IMR-90 (cell line): Measurements from ENCODE around the gene CFAP221. TPM values are rescaled to one million over a fixed set of nuclear protein-coding genes. Genes with fewer than 3 reads are reported as not detected.

Experiments used
- ATAC-seq: fragments of 200-7000 bp; cut with Tn5 transposase; 2 replicates; pipeline ENCODE4 v1.9.1; 2020; ENCODE audit warnings: low read depth, mild to moderate bottlenecking, moderate library complexity
- BruUV-seq: library from RNA; stranded (reverse); fragments of 400-500 nt; replicated peaks from 2 replicates; lab custom pipeline; 2021; lab: Mats Ljungman, UMichigan
- CTCF ChIA-PET: fragments of 300-600 bp; formaldehyde crosslinking; extraction: SDS; loops from one replicate; lab custom pipeline; 2021; ENCODE audit warnings: antibody characterized with exemption; lab: Yijun Ruan, JAX
- POLR2A ChIA-PET: fragments of 300-600 bp; sonication (Branson Sonifier 250); formaldehyde crosslinking; loops from one replicate; lab custom pipeline; 2022; ENCODE audit warnings: antibody characterized with exemption; ENCODE audit not compliant: unreplicated experiment; lab: Charles Lee
- DNase-seq: peaks from one replicate; pipeline ENCODE4 v3.0.0; 2013
- H2AFZ ChIP-seq: replicated peaks from 2 replicates; pipeline ENCODE3; 2013; ENCODE audit warnings: low read length, mild to moderate bottlenecking; ENCODE audit not compliant: poor library complexity
- H2AK5ac ChIP-seq: 2 replicates; pipeline ENCODE4 v1.6.1; 2013; ENCODE audit warnings: low read depth, low read length, inconsistent platforms
- H2AK9ac ChIP-seq: replicated peaks from 2 replicates; pipeline ENCODE3; 2013; ENCODE audit warnings: mild to moderate bottlenecking, low read depth, low read length, moderate library complexity; ENCODE audit not compliant: poor library complexity
- H2BK120ac ChIP-seq: 2 replicates; pipeline ENCODE4 v1.6.1; 2013; ENCODE audit warnings: low read depth, low read length, inconsistent platforms
- H2BK15ac ChIP-seq: 3 replicates; pipeline ENCODE4 v1.6.1; 2013; ENCODE audit warnings: low read depth, low read length, inconsistent platforms
- H2BK20ac ChIP-seq: 2 replicates; pipeline ENCODE4 v1.6.1; 2013; ENCODE audit warnings: low read depth, mild to moderate bottlenecking, inconsistent platforms, low read length, moderate library complexity
- H2BK5ac ChIP-seq: 2 replicates; pipeline ENCODE4 v1.6.1; 2013; ENCODE audit warnings: mild to moderate bottlenecking, low read depth, low read length, inconsistent platforms; ENCODE audit not compliant: poor library complexity, severe bottlenecking
- H3K14ac ChIP-seq: replicated peaks from 2 replicates; pipeline ENCODE4 v1.6.1; 2013; ENCODE audit warnings: low read depth, low read length, inconsistent platforms
- H3K18ac ChIP-seq: 2 replicates; pipeline ENCODE4 v1.6.1; 2013; ENCODE audit warnings: low read depth, low read length, control low read depth
- H3K23ac ChIP-seq: 2 replicates; pipeline ENCODE4 v1.6.1; 2013; ENCODE audit warnings: low read depth, low read length, inconsistent platforms
- H3K27ac ChIP-seq: 2 replicates; pipeline ENCODE4 v1.5.1; 2013; ENCODE audit warnings: mild to moderate bottlenecking, control low read depth, low read length; ENCODE audit not compliant: insufficient read depth
- H3K27me3 ChIP-seq: 2 replicates; pipeline ENCODE4 v1.6.1; 2013; ENCODE audit warnings: low read length; ENCODE audit not compliant: control insufficient read depth, insufficient read depth
- H3K36me3 ChIP-seq: 2 replicates; pipeline ENCODE4 v1.6.1; 2013; ENCODE audit warnings: low read length, mixed read lengths; ENCODE audit not compliant: control insufficient read depth, insufficient read depth
- H3K4ac ChIP-seq: 2 replicates; pipeline ENCODE4 v1.6.1; 2013; ENCODE audit warnings: low read depth, low read length, inconsistent platforms
- H3K4me1 ChIP-seq: 2 replicates; pipeline ENCODE4 v1.6.1; 2013; ENCODE audit warnings: low read length, mixed read lengths; ENCODE audit not compliant: control insufficient read depth, insufficient read depth
- H3K4me2 ChIP-seq: 2 replicates; pipeline ENCODE4 v1.6.1; 2013; ENCODE audit warnings: low read depth, mild to moderate bottlenecking, control low read depth, low read length, moderate library complexity
- H3K4me3 ChIP-seq: 2 replicates; pipeline ENCODE4 v1.5.1; 2013; ENCODE audit warnings: low read depth, mild to moderate bottlenecking, control low read depth, low read length, moderate library complexity; ENCODE audit not compliant: insufficient read depth
- H3K56ac ChIP-seq: 2 replicates; pipeline ENCODE4 v1.6.1; 2013; ENCODE audit warnings: low read length, inconsistent platforms; ENCODE audit not compliant: insufficient read depth; ENCODE audit errors: extremely low read depth
- H3K79me1 ChIP-seq, 2 experiments: 2 replicates each; pipeline ENCODE4 v1.6.1; 2013; ENCODE audit warnings: low read length in 2 of 2, inconsistent platforms in 1 of 2, low read depth in 1 of 2
- H3K9ac ChIP-seq: 2 replicates; pipeline ENCODE4 v1.6.1; 2013; ENCODE audit warnings: low read depth, low read length, control low read depth
- H3K9me1 ChIP-seq: 2 replicates; pipeline ENCODE4 v1.6.1; 2013; ENCODE audit warnings: low read length, inconsistent platforms; ENCODE audit not compliant: insufficient read depth
- H3K9me3 ChIP-seq: 2 replicates; pipeline ENCODE4 v1.6.1; 2013; ENCODE audit warnings: low read length; ENCODE audit not compliant: control insufficient read depth, insufficient read depth
- H4K20me1 ChIP-seq: 2 replicates; pipeline ENCODE4 v1.6.1; 2013; ENCODE audit warnings: low read length, inconsistent platforms; ENCODE audit not compliant: insufficient read depth
- H4K5ac ChIP-seq: 2 replicates; pipeline ENCODE4 v1.6.1; 2013; ENCODE audit warnings: mild to moderate bottlenecking, low read depth, low read length, control low read depth
- H4K8ac ChIP-seq, 2 experiments: 2 replicates each; pipeline ENCODE4 v1.6.1; 2013; ENCODE audit warnings: low read depth in 2 of 2, low read length in 2 of 2, control low read depth in 1 of 2, inconsistent platforms in 1 of 2
- H4K91ac ChIP-seq: 2 replicates; pipeline ENCODE4 v1.6.1; 2013; ENCODE audit warnings: low read depth, low read length, inconsistent platforms; ENCODE audit not compliant: insufficient read depth
- CTCF ChIP-seq: conservative IDR thresholded peaks from 2 replicates; pipeline ENCODE4 v1.5.1; 2012; ENCODE audit warnings: mild to moderate bottlenecking, low read depth, low read length, improper control_type of control experiment
- RAD21 ChIP-seq: IDR thresholded peaks from 2 replicates; pipeline ENCODE4 v1.6.1; 2012; ENCODE audit warnings: low read length, improper control_type of control experiment
- RFX5 ChIP-seq: IDR thresholded peaks from 2 replicates; pipeline ENCODE4 v1.8.0; 2012; ENCODE audit warnings: low read depth, mild to moderate bottlenecking, low read length, moderate library complexity
- WGBS, 2 experiments: methylation state at CpG; one replicate each; pipeline versions ENCODE4 v1.1.5 to v1.1.7; 2013; ENCODE audit warnings: missing lambda C conversion rate in 2 of 2; ENCODE audit not compliant: insufficient read length in 1 of 2; ENCODE audit errors: extremely low coverage in 2 of 2; 5-methylcytosine and 5-hydroxymethylcytosine counted together
- dilution Hi-C: fragments of 300-500 bp; cut with HindIII; formaldehyde crosslinking; loops from one replicate; pipeline ENCODE4 v1.14.3; 2018; ENCODE audit warnings: low sequenced_read_pairs; ENCODE audit not compliant: unreplicated experiment
- in situ Hi-C: fragments of 300-500 bp; cut with MboI; formaldehyde crosslinking; loops from 3 replicates; pipeline ENCODE4 v1.14.3; 2019; ENCODE audit warnings: low sequenced_read_pairs, inconsistent platforms, mixed read lengths
- intact Hi-C: fragments of 100-400 bp; cut with micrococcal nuclease; formaldehyde crosslinking; loops from 2 replicates; pipeline ENCODE4 v1.10.0; 2022
- polyA plus RNA-seq, 3 experiments: library from polyadenylated mRNA; depleted of rRNA; stranded (reverse); fragments of >200 nt; gene quantifications; 2 replicates each; pipeline ENCODE4 v1.2.3, GENCODE V29; 2012; ENCODE audit warnings: low replicate concordance in 1 of 3
- total RNA-seq: library from RNA; depleted of rRNA; stranded (reverse); fragments of >200 nt; gene quantifications from 2 replicates; pipeline ENCODE4 v1.2.3, GENCODE V29; 2012

CFAP221 gene
- total and polyA plus RNA-seq, 2 of the 4 experiments (the other 2 are of a cell fraction) = not detected

- no peak overlapping the region for H4K8ac ChIP-seq
- H3K4me2 ChIP-seq = no peak overlapping the region
- no peak for DNase-seq
- no peaks in the 10 kb centered on the region for H3K4me1 ChIP-seq
- TF ChIP-seq RAD21 (no peak), RFX5 (no peak), CTCF (no peak)
- H4K91ac ChIP-seq = no peak overlapping the region
- no peak overlapping the region for H2BK15ac ChIP-seq
- H2AK5ac ChIP-seq = no peak overlapping the region
- no peak overlapping the region for H3K14ac ChIP-seq
- H2BK120ac ChIP-seq = no peak overlapping the region
- H3K79me1 ChIP-seq = no peaks in the 10 kb centered on the region
- CTCF ChIA-PET = no interaction called here
- no peak overlapping the region for H3K9ac ChIP-seq
- no peak overlapping the region for H4K5ac ChIP-seq
- in situ Hi-C loops = no loop called here
- H3K4me3 ChIP-seq = no peak overlapping the region
- no peak overlapping the region for H3K56ac ChIP-seq
- no peak overlapping the region for H3K4ac ChIP-seq
- dilution Hi-C loops = no loop called here
- H2BK20ac ChIP-seq = no peak overlapping the region
- no peak overlapping the region for H2BK5ac ChIP-seq
- no peak for ATAC-seq
- no peaks in the 10 kb centered on the region for H3K9me3 ChIP-seq
- intact Hi-C loops = no loop called here
- no CpG with 5 or more reads among the region's 6 CpGs for WGBS, 2 experiments
- POLR2A ChIA-PET = no interaction called here
- H3K23ac ChIP-seq = no peak overlapping the region
- H3K18ac ChIP-seq = no peak overlapping the region
- no peak overlapping the region for H2AK9ac ChIP-seq
- no peak overlapping the region for H2AFZ ChIP-seq
- H4K20me1 ChIP-seq = no peaks in the 10 kb centered on the region
- H3K36me3 ChIP-seq = no peaks in the 10 kb centered on the region
- no peaks in the 10 kb centered on the region; the same call in 1 of the 2 replicates for H3K27me3 ChIP-seq
- no peaks in the 10 kb centered on the region for H3K9me1 ChIP-seq
- BruUV-seq = no TSS peak
- H3K27ac ChIP-seq = no peak overlapping the region
Observed at GRCh38 chr2:119536211-119536610, 8.0 kb upstream of the CFAP221 start.
